GM19395 (cell line): ENCODE measurements around the gene TECPR1.

Experiments
- ATAC-seq: cut with Tn5 transposase; IDR thresholded peaks from one replicate; pipeline ENCODE4 v1.9.1; 2021; ENCODE audit warnings: mild to moderate bottlenecking, moderate library complexity; ENCODE audit not compliant: unreplicated experiment

TECPR1 gene

DNA sequence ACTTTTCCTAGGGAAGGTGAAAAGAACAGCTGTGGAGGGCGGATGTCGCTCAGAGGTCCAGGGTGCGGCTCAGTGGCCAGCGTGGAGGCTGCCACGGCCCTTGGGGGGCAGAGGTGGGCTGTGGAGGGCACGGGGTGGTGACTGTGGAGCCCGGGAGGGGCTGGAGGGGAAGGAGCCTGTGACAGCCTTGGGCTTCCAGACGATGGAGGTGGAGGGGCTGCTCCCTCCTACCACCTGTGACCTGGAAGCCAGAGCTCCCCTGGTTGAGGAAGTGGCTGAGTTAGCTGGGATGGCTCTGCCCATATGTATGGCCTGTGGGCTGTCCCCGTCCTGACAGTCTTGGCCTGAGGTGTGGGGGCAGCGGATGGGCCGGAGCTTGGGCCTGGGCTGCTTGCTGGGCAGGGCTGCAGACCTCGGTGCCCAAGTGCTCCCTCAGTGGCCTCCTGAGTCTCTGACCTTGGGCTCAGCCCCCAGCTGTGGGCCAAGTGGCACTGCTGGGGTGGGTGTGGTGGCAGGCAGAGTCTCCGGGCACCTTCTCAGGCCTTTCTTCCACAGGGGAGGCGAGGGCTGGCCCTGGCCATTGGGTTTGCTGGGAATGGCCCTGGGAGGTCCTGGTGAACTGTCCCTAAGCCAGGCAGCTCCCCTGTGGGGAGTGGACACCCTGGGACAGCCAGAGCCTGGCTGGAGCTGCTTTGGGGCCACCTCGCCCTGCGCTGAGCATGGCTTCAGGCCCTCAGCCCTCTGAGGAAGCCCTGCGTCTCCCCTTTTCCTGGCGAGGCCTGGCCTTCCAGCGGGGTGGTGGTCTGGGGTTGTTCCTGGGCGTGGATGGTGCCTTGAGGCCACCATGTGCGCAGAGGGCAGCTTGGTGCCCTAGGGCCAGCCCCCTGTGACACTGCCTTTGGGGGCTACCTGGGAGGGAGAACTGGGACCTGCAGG, 33.4 kb upstream of the TECPR1 start:
- no peak for ATAC-seq

- ATAC-seq, result no peak
Measured at GRCh38 chr7:98284335-98285036, 32.5 kb upstream of the TECPR1 start.

DNA sequence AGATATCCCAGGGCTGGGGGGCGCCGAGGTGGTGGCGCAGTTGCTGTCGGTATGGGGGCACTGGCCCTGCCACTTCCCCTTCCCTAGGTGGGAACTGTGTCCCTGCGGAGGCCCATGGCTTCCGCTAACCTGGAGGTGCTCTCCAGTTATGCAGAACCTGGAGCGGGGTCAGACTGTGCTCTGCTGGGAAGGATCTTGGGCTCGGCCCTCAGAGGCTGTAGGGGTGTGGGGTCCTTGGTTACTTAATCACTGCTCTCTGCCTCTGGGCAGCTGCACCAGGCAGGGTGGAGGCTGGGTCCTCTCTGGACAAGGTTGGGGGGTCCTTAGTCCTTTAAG, 31.8 kb upstream of the TECPR1 start:
- no peak for ATAC-seq

DNA sequence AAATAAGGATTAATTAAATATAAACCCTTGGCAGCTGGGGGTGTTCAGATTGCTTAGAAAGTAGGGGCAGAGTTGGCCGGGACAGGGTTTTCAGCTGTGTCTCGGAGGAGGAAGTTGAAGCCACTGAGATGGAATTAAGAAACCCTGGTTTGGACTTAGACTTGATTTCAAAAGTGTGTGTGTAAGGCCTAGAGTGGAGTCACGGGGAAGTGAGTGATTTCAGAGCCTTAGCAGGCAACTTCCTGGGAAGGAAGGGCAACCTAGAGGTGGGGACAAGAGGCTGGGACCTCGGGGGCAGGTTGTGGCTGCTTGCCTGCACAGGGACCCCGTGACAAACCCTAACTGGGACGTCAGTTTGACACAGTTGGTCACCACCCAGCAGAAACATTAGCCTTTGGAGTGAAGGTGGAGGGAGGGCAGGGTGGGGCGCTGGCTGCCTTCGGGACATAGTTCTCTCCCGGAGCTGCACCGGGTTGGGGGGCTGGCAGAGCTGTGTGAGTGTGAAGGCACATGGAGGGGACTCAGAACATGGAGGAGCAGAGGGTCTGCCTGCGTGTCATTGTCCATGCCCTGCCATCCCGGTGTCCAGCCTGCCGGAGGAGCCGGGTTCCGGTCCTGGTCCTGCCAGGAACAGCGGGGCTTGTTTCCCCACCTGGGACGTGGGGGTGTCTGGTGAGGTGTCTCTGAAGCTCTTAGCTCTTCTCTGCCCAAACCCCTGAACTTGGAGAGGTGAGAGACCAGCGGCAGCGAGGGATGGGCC, 31.3 kb upstream of the TECPR1 start:
- ATAC-seq, result no peak

DNA sequence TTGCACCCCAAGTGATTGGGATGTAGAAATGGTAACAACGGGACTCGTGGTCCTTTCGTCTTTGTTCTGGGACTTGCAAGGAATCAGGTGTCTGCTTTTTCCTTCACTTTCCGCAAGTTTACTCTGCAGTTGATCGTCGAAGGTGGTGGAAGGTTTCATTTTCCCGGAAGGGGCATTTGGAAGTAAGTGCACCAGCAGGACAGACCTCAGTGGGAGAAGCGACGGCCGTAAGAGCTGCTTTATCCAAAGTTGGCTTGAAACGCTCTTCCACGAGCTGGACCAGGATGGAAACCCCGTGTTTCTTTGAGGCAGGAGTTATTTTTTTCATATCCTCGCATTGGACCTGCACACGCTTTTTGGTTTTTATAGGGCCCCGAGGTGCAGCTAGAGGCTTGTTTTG, 30.7 kb upstream of the TECPR1 start:
- no peak for ATAC-seq

- ATAC-seq, result peak; percentile 41
Measured at GRCh38 chr7:98281757-98282606, 29.9 kb upstream of the TECPR1 start.

- peak; percentile 86 for ATAC-seq
Measured at GRCh38 chr7:98280791-98281756, 29.0 kb upstream of the TECPR1 start, which contains the start of gene BRI3. Gene BRI3 (plus strand): TSS chr7:98281686. CDS start chr7:98281796, 110 bp downstream.

DNA sequence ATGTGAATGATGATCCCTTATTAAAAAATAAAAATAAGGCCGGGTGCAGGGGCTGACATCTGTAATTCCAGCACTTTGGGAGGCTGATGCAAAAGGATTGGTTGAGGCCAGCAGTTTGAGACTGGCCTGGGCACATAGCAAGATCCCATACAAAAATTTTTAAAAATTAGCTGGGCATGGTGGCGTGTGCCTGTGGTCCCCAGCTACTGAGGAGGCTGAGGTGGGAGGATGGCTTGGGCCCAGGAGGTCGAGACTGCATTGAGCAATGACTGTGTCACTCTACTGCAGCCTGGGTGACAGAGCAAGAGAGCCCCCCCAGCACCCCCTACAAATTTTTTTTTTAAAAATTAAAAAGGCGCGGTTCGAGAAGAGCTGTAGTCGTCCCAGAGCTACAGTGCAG, 28.3 kb upstream of the TECPR1 start:
- ATAC-seq, result no peak

DNA sequence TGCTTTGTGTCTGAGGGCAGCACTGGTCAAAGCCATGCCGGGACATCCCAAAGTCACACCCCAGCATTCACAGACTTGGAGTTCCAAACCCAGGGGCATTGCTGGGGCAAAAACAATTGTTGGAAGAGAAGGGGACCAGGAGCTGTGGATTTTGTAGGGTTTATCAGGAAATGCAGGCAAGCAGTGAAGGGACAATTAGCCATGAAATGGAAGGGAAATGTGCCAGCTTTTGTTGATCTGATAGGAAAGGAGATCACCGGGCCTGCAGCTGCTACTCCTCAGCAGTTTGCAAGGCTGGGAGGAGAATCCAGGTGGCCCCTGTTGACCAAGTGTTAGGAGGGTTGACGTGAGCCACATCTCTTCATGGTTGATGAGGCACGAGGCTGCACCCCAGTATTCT, 26.9 kb upstream of the TECPR1 start:
- no peak for ATAC-seq

- no peak for ATAC-seq
Measured at GRCh38 chr7:98278408-98278807, 26.4 kb upstream of the TECPR1 start.

DNA sequence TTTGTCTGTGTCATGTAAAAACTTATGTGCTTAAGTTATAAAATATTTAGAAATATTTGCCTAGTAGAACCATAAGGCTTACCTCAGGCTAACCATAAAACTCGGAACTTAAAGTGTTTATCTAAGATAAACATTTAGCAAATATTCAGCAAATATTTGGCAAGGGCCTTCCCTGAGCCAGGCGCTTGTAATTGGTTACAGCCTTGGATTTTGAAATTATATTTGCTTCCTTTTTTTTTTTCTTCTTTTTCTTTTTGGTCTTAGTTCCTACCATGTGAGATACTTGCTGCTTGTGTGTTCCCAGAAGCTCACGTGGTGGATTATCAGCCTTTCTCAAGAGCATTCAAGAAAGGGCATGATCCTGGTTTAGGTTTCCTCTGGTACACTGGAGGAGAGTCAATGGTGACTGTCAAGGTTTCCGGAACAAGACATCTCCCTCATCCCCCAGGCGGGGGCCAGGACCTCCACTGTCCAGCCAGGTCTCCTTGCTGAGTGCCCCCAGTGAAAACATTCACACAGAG, 24.3 kb upstream of the TECPR1 start:
- ATAC-seq, result no peak

GRCh38 chr7:98267303-98267702, 15.3 kb upstream of the TECPR1 start:
- no peak for ATAC-seq

DNA sequence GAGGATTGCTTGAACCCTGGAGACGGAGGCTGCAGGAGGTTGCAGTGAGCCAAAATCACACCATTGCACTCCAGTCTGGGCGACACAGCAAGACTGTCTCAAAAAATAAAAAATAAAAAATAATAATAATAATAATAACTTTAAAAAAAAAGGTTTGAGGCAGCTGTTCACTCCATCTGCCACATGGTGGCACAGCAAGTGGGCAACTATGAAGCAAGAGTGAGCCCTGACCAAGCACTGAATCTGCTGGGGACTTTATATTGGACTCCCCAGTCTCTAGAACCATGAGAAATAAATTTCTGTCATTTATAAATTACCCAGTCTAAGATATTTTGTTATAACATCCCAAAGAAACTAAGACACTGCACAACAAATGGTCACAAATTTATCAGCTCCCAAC, 14.8 kb upstream of the TECPR1 start:
- ATAC-seq, result no peak

DNA sequence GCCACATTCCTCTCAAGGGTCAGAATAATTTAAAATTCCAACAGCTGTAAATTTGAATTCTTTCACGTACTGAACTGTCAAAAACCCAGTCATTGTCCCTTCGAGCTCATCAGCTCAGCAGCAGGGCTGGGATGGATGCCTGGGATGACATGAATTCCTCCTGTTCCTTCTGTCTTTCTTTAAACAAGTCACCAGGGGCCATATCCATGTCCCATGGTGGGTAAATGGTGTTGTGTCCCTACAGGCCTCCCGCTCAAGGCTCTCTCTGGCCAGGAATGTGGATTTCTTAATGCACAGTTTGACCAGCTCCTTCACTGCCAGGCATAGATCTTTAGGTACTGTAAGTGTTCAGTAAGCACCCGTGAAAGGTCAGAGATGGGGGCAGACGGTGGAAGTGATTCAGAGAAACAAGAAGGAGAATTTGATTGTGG, 13.8 kb upstream of the TECPR1 start:
- no peak for ATAC-seq

DNA sequence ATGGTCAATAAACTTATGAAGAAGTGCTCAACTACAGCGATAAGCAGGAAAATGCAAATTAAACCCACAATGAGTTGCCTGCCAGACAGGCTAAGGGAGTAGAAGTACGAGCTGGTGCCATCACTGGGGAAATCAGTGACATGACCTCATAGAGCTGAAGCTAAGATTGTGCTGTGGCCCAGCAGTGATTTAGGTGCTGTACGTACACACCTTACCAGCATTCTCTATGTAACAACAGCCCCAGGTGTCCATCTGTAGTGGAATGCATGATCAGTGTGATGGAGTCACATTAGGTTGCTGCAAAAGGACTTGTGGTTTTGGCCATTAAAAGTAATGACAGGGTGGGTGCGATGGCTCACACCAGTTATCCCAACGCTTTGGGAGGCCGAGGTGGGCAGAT, 5.7 kb upstream of the TECPR1 start:
- no peak for ATAC-seq

DNA sequence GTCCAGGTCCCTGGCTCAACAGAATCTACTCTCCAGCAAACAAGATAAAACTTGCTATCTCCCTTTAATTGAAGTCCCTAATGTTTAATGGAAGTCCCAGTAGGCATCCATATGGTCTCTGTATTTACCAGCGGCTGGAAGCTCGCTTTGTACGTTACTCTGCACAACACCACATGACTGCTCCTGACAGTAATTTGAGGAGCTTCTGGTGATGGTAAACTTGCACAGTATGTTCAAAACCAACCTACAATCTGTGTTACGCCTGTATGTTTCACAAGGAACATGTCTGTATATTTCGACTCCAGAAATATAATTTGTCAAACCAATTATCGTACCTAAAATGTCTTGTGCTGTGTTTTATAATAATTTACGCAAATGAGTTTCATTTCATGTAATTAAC, 4.4 kb upstream of the TECPR1 start:
- ATAC-seq, result no peak

DNA sequence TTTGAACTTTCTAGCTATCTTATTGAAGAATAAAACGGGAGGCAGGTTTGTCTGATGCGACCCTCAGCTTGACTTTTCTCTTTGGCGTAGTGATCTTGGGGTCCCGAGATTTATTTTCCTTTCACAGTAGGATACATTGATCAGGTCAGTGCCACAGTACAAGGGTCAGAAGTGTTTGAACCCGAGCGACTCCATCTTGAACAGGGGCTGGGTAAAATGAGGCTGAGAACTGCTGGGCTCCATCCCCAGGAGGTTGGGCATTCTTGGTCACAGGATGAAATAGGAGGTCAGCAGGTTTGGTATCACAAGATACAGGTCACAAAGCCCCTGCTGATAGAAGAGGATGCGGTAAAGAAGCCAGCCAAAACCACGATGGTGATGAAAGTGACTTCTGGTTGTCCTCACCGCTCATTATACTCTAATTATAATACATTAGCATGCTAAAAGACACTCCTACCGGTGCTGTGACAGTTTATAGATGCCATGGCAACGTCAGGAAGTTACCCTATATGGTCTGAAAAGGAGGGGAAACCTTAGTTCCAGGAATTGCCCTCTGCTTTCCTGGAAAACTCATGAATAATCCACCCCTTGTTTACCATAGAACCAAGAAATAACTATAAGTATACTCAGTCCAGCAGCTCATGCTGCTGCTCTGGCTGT, 3.0 kb upstream of the TECPR1 start:
- no peak for ATAC-seq

DNA sequence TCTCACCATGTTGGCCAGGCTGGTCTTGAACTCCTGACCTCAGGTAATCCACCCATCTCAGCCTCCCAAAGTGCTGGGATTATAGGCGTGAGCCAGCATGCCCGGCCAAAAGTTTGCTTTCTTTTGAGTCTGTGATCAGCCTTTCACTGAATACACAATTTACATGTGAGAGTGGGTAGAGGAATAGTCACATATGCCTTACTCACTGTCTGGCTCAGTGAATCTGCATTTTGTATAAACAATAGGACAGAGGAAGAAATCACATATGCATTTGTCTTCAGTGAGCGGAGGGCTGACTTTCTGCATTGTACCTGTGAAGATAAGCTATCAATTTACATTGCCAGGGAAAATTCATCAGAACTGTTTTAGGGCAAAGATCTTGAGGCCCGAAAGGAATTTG, 2.5 kb upstream of the TECPR1 start:
- no peak for ATAC-seq
